Measurements from ENCODE around the gene DNAH6.

- TF ChIP-seq CTCF (IDR thresholded peaks at IDR 0.05) (no peak), EP300 (IDR thresholded peaks at IDR 0.05) (no peak), RFX5 (IDR thresholded peaks at IDR 0.05) (no peak), EHMT2 (IDR thresholded peaks at IDR 0.05; ENCODE audit: low read depth) (no peak), POLR2A (IDR thresholded peaks at IDR 0.05; ENCODE audit: low read length) (no peak)
These were observed 262.8 kb downstream of the DNAH6 start for GRCh38 chr2:84778911-84779690.

Data from A549 (cell line).